Neural progenitor cell (in vitro differentiated cells): ENCODE results near the gene VAV3. TPM values are rescaled to one million over a fixed set of nuclear protein-coding genes. Genes with fewer than 3 reads are reported as not detected.

Experiments
- DNase-seq: peaks from one replicate; pipeline ENCODE4 v3.0.0-alpha.2; 2016; ENCODE audit warnings: low spot score
- H2AFZ ChIP-seq: fragments of 200-600 bp; sonication (generic); replicated peaks from 2 replicates; pipeline ENCODE4 v1.6.1; 2016; ENCODE audit warnings: antibody characterized with exemption
- H3F3A ChIP-seq: fragments of 200-600 bp; sonication (generic); 2 replicates; pipeline ENCODE4 v1.6.1; 2016; ENCODE audit warnings: antibody characterized with exemption, low read depth
- H3K27ac ChIP-seq: fragments of 200-600 bp; sonication (generic); 2 replicates; pipeline ENCODE4 v1.5.1; 2016; ENCODE audit warnings: mild to moderate bottlenecking
- H3K27me3 ChIP-seq: fragments of 200-600 bp; sonication (generic); 2 replicates; pipeline ENCODE4 v1.6.1; 2016; ENCODE audit warnings: mild to moderate bottlenecking, moderate library complexity
- H3K36me3 ChIP-seq: fragments of 200-600 bp; sonication (generic); 2 replicates; pipeline ENCODE4 v1.5.1; 2016
- H3K4me1 ChIP-seq: fragments of 200-600 bp; sonication (generic); 2 replicates; pipeline ENCODE4 v1.6.1; 2016; ENCODE audit warnings: mixed run types
- H3K4me2 ChIP-seq: fragments of 200-600 bp; sonication (generic); 2 replicates; pipeline ENCODE4 v1.6.1; 2016
- H3K4me3 ChIP-seq: fragments of 200-600 bp; sonication (generic); 2 replicates; pipeline ENCODE4 v1.5.1; 2016
- H3K79me2 ChIP-seq: fragments of 200-600 bp; sonication (generic); 2 replicates; pipeline ENCODE4 v1.6.1; 2016; ENCODE audit warnings: low read depth
- H3K9ac ChIP-seq: fragments of 200-600 bp; sonication (generic); 2 replicates; pipeline ENCODE4 v1.6.1; 2016
- H3K9me3 ChIP-seq: fragments of 200-600 bp; sonication (generic); 2 replicates; pipeline ENCODE4 v1.5.1; 2016; ENCODE audit warnings: low read depth
- H4K20me1 ChIP-seq: fragments of 200-600 bp; sonication (generic); 2 replicates; pipeline ENCODE4 v1.6.1; 2016; ENCODE audit warnings: low read depth
- H3K27ac Mint-ChIP-seq: 3 replicates; pipeline ENCODE4 v1.8.0; 2021; ENCODE audit warnings: mixed read lengths
- H3K27me3 Mint-ChIP-seq: 2 replicates; pipeline ENCODE4 v1.8.0; 2022; ENCODE audit warnings: low read depth, mild to moderate bottlenecking, inconsistent platforms, moderate library complexity, mixed read lengths; ENCODE audit not compliant: insufficient read depth
- H3K36me3 Mint-ChIP-seq: 3 replicates; pipeline ENCODE4 v1.8.0; 2021; ENCODE audit warnings: mixed read lengths
- H3K4me1 Mint-ChIP-seq: 3 replicates; pipeline ENCODE4 v1.8.0; 2021; ENCODE audit warnings: mixed read lengths
- H3K4me3 Mint-ChIP-seq: 3 replicates; pipeline ENCODE4 v1.8.0; 2021; ENCODE audit warnings: mild to moderate bottlenecking, moderate library complexity, mixed read lengths
- H3K9me3 Mint-ChIP-seq: 3 replicates; pipeline ENCODE4 v1.8.0; 2020; ENCODE audit warnings: mixed read lengths
- EZH2 ChIP-seq: fragments of 200-600 bp; sonication (generic); IDR thresholded peaks from 2 replicates; pipeline ENCODE4 v1.6.1; 2017; ENCODE audit warnings: antibody characterized with exemption, mild to moderate bottlenecking, moderate library complexity
- EZH2phosphoT487 ChIP-seq: fragments of 200-600 bp; sonication (generic); IDR thresholded peaks from 2 replicates; pipeline ENCODE4 v1.6.1; 2017; ENCODE audit warnings: antibody characterized with exemption
- total RNA-seq: library from RNA; depleted of rRNA; stranded (reverse); fragments of >200 nt; gene quantifications from 2 replicates; pipeline ENCODE4 v1.2.3, GENCODE V29; 2015; ENCODE audit warnings: low replicate concordance
- TF ChIP-seq, protein P1 (sequence below): fragments of 200-600 bp; sonication (generic); IDR thresholded peaks from 2 replicates; pipeline ENCODE4 v1.5.1; 2017; ENCODE audit warnings: antibody characterized with exemption, mild to moderate bottlenecking

VAV3 gene
- total RNA-seq, 1 donor from 2014 or later: 1.7 TPM

DNA sequence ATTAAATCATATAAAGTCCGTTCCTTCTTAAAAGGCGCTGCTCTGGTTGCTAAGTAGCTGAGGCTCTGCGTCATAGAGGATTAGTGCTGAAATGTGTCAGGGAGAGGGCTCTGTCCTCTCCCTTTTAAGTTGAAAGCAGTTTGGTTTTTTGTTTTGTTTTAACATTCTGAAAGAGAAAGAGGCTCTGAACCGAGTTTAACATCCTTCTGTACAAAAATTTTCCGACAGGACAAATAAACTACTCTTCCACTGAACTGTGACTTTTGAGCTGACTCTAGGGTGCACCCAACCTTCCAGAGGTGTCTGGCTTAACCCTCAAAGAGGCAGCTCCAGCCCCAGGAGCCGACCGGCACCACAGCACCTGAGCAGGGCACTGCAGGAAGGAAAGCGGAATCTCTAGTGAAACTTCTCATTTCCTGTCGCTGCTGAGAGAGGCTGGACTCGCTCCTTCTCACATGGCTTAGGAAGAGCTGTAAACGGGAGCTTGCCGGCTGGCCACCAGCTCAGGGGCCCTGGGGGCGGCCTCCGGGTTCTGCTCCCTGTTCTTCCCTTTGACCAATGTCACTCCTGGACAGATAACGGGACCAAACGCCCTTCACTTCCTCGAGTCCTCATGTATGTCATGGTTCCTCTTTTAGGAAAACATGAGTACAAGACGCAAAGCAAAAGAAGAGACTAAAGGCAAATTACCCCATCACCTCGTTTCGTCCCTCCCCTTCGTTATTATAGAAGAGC lies 1.2 kb downstream of the VAV3 start:
- TF ChIP-seq EZH2 (peak; percentile 90), EZH2phosphoT487 (no peak)
- TF ChIP-seq, protein P1, sequence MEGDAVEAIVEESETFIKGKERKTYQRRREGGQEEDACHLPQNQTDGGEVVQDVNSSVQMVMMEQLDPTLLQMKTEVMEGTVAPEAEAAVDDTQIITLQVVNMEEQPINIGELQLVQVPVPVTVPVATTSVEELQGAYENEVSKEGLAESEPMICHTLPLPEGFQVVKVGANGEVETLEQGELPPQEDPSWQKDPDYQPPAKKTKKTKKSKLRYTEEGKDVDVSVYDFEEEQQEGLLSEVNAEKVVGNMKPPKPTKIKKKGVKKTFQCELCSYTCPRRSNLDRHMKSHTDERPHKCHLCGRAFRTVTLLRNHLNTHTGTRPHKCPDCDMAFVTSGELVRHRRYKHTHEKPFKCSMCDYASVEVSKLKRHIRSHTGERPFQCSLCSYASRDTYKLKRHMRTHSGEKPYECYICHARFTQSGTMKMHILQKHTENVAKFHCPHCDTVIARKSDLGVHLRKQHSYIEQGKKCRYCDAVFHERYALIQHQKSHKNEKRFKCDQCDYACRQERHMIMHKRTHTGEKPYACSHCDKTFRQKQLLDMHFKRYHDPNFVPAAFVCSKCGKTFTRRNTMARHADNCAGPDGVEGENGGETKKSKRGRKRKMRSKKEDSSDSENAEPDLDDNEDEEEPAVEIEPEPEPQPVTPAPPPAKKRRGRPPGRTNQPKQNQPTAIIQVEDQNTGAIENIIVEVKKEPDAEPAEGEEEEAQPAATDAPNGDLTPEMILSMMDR: no peak
- Histone ChIP-seq H3K4me1 (peaks cover 12% of the 10 kb centered on the region), H4K20me1 (no peaks in the 10 kb centered on the region), H3K79me2 (no peaks in the 10 kb centered on the region), H2AFZ (peak overlapping the region; percentile 89), H3K9me3 (no peaks in the 10 kb centered on the region), H3K9ac (no peak overlapping the region), H3F3A (peaks cover 17% of the 10 kb centered on the region), H3K27me3 (peaks cover 37% of the 10 kb centered on the region), H3K4me2 (peak overlapping the region; percentile 97), H3K27ac (no peak overlapping the region), H3K4me3 (peak overlapping the region; percentile 73), H3K36me3 (no peaks in the 10 kb centered on the region)
- peaks cover 27% of the 10 kb centered on the region for H3K4me1 Mint-ChIP-seq
- H3K27me3 Mint-ChIP-seq: peaks cover 21% of the 10 kb centered on the region
- peak overlapping the region; percentile 92 for H3K4me3 Mint-ChIP-seq
- no peaks in the 10 kb centered on the region for H3K9me3 Mint-ChIP-seq
- H3K27ac Mint-ChIP-seq: no peak overlapping the region
- H3K36me3 Mint-ChIP-seq: no peaks in the 10 kb centered on the region
- DNase-seq: peak; percentile 41

GRCh38 chr1:107963008-107963407 lies 2.0 kb downstream of the VAV3 start:
- Histone ChIP-seq H3K36me3 (no peaks in the 10 kb centered on the region), H3K9ac (no peak overlapping the region), H3K4me1 (peaks cover 12% of the 10 kb centered on the region), H4K20me1 (no peaks in the 10 kb centered on the region), H3K27ac (no peak overlapping the region), H3K27me3 (peaks cover 37% of the 10 kb centered on the region), H3K4me3 (no peak overlapping the region), H3K9me3 (no peaks in the 10 kb centered on the region), H3K4me2 (no peak overlapping the region), H3F3A (peaks cover 17% of the 10 kb centered on the region), H2AFZ (no peak overlapping the region), H3K79me2 (no peaks in the 10 kb centered on the region)
- H3K27ac Mint-ChIP-seq: no peak overlapping the region
- TF ChIP-seq, protein P1: no peak
- no peak for TF ChIP-seq EZH2phosphoT487
- TF ChIP-seq EZH2: no peak
- peak overlapping the region; percentile 92 for H3K4me3 Mint-ChIP-seq
- no peak for DNase-seq
- H3K4me1 Mint-ChIP-seq: peaks cover 27% of the 10 kb centered on the region
- no peaks in the 10 kb centered on the region for H3K9me3 Mint-ChIP-seq
- peaks cover 21% of the 10 kb centered on the region for H3K27me3 Mint-ChIP-seq
- H3K36me3 Mint-ChIP-seq: no peaks in the 10 kb centered on the region

DNA sequence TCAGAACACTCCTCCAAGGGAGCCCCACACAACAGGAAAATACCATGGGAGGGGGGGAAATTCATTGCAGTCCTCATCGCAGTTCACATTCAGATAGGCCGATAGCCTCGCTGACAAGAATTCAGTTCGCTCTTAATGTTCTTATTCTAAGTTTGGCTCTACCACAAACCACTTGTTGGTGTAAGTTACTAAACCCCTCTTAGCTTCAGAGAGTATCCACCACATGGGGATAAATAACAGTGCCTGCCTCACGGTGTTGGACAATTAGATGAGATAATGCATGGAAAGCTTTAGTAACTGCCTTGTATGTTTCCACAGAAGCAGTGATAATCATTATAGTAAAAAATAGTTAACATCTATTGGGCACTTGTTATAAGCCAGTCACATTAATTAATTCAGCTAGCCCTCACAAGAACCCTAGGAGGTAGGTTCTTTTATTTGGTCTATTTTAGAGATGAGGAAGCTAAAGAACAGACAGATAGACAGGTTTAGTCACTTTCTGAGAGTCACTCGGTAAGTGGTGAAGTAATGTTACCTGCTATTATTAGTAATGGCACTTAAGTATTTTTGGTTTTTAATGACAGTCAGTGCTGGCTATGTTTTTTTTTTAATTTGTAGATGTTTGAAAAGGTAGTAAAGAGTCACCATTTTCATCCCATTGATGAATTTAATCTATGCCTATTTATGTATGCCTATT lies 10.1 kb downstream of the VAV3 start:
- Histone ChIP-seq H3F3A (no peaks in the 10 kb centered on the region), H2AFZ (no peak overlapping the region), H3K4me3 (no peak overlapping the region), H3K9ac (no peak overlapping the region), H3K27ac (no peak overlapping the region), H3K27me3 (no peaks in the 10 kb centered on the region), H3K4me1 (no peaks in the 10 kb centered on the region), H3K9me3 (no peaks in the 10 kb centered on the region), H3K79me2 (no peaks in the 10 kb centered on the region), H3K4me2 (no peak overlapping the region), H3K36me3 (no peaks in the 10 kb centered on the region), H4K20me1 (no peaks in the 10 kb centered on the region)
- H3K4me1 Mint-ChIP-seq: no peaks in the 10 kb centered on the region
- H3K27me3 Mint-ChIP-seq: peaks cover 3% of the 10 kb centered on the region
- no peak for DNase-seq
- TF ChIP-seq, protein P1: no peak
- TF ChIP-seq EZH2phosphoT487: no peak
- no peak for TF ChIP-seq EZH2
- no peak overlapping the region for H3K4me3 Mint-ChIP-seq
- no peaks in the 10 kb centered on the region for H3K9me3 Mint-ChIP-seq
- H3K36me3 Mint-ChIP-seq: no peaks in the 10 kb centered on the region
- no peak overlapping the region for H3K27ac Mint-ChIP-seq
